Activated CD4-positive, alpha-beta T cell treated with anti-CD3 and anti-CD28 coated beads for 36 hours (primary cell): Measurements from ENCODE around the gene SPATA31D4. TPM values are rescaled to one million over a fixed set of nuclear protein-coding genes. Genes with fewer than 3 reads are reported as not detected.

Experiments
- ATAC-seq: fragments of 200-7000 bp; cut with Tn5 transposase; one replicate; pipeline ENCODE4 v1.10.0; 2021; ENCODE audit warnings: mild to moderate bottlenecking, moderate library complexity
- CTCF ChIA-PET: fragments of 350-600 bp; sonication (Branson Sonifier 250); formaldehyde crosslinking; loops from one replicate; lab custom pipeline; 2021; ENCODE audit warnings: antibody characterized with exemption; lab: Charles Lee
- POLR2A ChIA-PET: fragments of 350-600 bp; sonication (Branson Sonifier 250); formaldehyde crosslinking; loops from one replicate; lab custom pipeline; 2021; ENCODE audit warnings: antibody characterized with exemption, inconsistent platforms; lab: Charles Lee
- DNase-seq: peaks from one replicate; pipeline ENCODE4 v3.0.0-alpha.2; 2020
- H3K27ac Mint-ChIP-seq: one replicate; pipeline ENCODE4 v1.8.0; 2021; ENCODE audit warnings: mixed read lengths
- H3K27me3 Mint-ChIP-seq: one replicate; pipeline ENCODE4 v1.8.0; 2021; ENCODE audit warnings: mixed read lengths
- H3K36me3 Mint-ChIP-seq: one replicate; pipeline ENCODE4 v1.8.0; 2021; ENCODE audit warnings: low read depth, mixed read lengths
- H3K4me1 Mint-ChIP-seq: one replicate; pipeline ENCODE4 v1.8.0; 2021; ENCODE audit warnings: mixed read lengths
- H3K4me3 Mint-ChIP-seq: one replicate; pipeline ENCODE4 v1.8.0; 2021; ENCODE audit warnings: mild to moderate bottlenecking, moderate library complexity, mixed read lengths
- H3K9me3 Mint-ChIP-seq: one replicate; pipeline ENCODE4 v1.8.0; 2021; ENCODE audit warnings: low read depth, mixed read lengths
- intact Hi-C, 2 experiments: fragments of 100-400 bp; cut with DNase I in 1 of 2; cut with micrococcal nuclease in 1 of 2; formaldehyde crosslinking; loops; one replicate each; pipeline versions ENCODE4 v1.14.2 to v1.15.1; 2022 to 2024; cut with DNase I, micrococcal nuclease
- total RNA-seq, 2 experiments: library from RNA; stranded (reverse); gene quantifications; one replicate each; pipeline ENCODE4 v1.2.3, GENCODE V29; 2021

The SPATA31D4 gene
- total RNA-seq, 2 experiments from 2014 or later = not detected

DNA sequence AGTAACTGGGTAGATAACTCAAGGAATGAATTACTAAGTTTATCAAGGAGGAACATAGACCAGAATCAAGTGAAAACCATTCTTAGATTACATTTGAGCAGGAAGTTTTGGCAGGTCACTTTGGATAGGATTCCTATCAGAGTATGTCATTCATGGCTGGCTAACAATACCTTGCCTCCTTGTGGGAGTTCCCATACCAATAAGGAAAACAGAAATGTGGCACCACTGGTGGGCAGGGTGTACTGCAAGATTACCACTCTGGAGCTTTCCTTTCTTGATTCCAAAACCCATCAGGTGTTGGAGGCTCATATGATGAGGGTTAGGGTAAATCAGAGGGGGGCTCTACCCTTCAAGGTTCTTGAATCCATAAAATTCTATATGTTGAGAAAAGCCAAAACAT is 41.7 kb downstream of the SPATA31D4 start:
- intact Hi-C loops = no loop called here
- no peak overlapping the region for H3K27ac Mint-ChIP-seq
- CTCF ChIA-PET = interaction anchor here (0.6 kb wide), 1 partner anchor 1574 kb away, joined by 3 read pairs; no protein-coding TSS in a partner anchor
- no peak overlapping the region for H3K4me3 Mint-ChIP-seq
- H3K27me3 Mint-ChIP-seq = no peaks in the 10 kb centered on the region
- H3K9me3 Mint-ChIP-seq = no peaks in the 10 kb centered on the region
- DNase-seq (no peak), ATAC-seq (no peak)
- H3K4me1 Mint-ChIP-seq = no peaks in the 10 kb centered on the region
- POLR2A ChIA-PET = no interaction called here
- no peaks in the 10 kb centered on the region for H3K36me3 Mint-ChIP-seq

DNA sequence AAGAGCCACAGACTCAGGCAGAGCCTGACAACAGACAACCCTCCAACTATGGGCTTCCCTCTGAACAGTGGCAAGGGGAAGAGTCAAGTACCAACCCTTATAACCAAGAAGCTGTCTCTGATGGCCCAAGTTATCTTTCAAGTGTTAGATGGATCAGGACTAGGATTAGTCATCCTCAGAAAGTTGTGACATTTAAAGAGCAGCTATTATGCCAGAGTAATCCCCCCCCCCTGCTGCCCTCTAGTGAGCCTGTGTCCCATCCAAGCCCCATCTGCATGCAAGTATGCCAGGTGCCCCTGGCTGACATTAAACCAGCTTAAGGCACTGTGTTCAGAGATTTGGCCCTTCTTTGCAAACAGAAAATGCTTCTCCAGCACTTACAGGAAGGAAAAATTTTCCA is 43.5 kb downstream of the SPATA31D4 start:
- H3K9me3 Mint-ChIP-seq = peaks cover 2% of the 10 kb centered on the region
- intact Hi-C loops = no loop called here
- H3K4me1 Mint-ChIP-seq = no peaks in the 10 kb centered on the region
- CTCF ChIA-PET = interaction anchor here (0.7 kb wide), 1 partner anchor 965 kb away, joined by 3 read pairs; no protein-coding TSS in a partner anchor
- no peaks in the 10 kb centered on the region for H3K36me3 Mint-ChIP-seq
- H3K27ac Mint-ChIP-seq = no peak overlapping the region
- no peak for ATAC-seq
- no peak overlapping the region for H3K4me3 Mint-ChIP-seq
- POLR2A ChIA-PET = no interaction called here
- no peaks in the 10 kb centered on the region for H3K27me3 Mint-ChIP-seq
- no peak for DNase-seq

DNA sequence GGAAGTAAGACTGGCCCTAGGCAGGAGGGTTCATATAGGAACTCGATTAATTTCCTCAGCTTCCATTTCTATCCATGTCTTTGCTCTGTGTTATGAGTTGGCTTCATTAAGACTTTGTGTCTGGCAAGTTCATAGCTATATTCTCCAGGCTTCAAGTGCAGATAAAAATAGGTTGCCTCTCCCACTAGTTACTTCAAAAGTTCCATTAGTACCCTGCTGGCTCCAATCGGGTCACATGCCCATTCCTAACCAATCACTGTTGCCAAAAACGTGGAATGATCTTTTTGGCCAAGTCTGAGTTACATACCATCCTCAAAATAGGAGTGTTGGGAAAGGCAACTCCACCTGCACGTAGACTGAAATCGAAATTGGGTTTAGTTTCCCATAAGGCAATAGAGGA is 46.5 kb downstream of the SPATA31D4 start:
- DNase-seq (no peak), ATAC-seq (no peak)
- no peaks in the 10 kb centered on the region for H3K27me3 Mint-ChIP-seq
- CTCF ChIA-PET = no interaction called here
- POLR2A ChIA-PET = no interaction called here
- H3K36me3 Mint-ChIP-seq = no peaks in the 10 kb centered on the region
- peaks cover 2% of the 10 kb centered on the region for H3K9me3 Mint-ChIP-seq
- intact Hi-C loops = no loop called here
- H3K4me1 Mint-ChIP-seq = no peaks in the 10 kb centered on the region
- H3K27ac Mint-ChIP-seq = no peak overlapping the region
- no peak overlapping the region for H3K4me3 Mint-ChIP-seq

DNA sequence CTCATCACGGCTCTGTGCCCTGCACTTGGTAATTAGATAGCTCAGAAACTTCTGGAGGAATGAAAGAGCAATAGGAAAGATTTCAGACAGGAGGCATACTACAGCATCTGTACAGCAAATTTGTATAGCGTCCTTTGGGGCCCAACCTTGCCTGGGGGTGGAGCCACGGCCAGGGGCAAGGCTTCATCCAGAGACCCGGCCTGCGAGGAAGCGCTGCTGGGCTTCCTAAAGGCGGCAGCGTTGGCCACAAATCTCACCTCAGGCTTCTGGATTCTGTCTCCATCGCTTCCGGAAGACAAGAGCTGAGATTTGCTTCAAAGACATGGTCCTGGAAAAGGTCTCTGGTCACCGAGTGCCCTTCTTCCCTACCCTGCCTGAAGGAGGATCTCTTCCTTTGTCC is 48.1 kb downstream of the SPATA31D4 start:
- Mint-ChIP-seq H3K36me3 (no peaks in the 10 kb centered on the region), H3K4me3 (no peak overlapping the region), H3K4me1 (no peaks in the 10 kb centered on the region), H3K9me3 (peaks cover 2% of the 10 kb centered on the region), H3K27ac (no peak overlapping the region), H3K27me3 (no peaks in the 10 kb centered on the region)
- ChIA-PET POLR2A (no interaction called here), CTCF (no interaction called here)
- ATAC-seq = no peak
- intact Hi-C loops = no loop called here
- no peak for DNase-seq

DNA sequence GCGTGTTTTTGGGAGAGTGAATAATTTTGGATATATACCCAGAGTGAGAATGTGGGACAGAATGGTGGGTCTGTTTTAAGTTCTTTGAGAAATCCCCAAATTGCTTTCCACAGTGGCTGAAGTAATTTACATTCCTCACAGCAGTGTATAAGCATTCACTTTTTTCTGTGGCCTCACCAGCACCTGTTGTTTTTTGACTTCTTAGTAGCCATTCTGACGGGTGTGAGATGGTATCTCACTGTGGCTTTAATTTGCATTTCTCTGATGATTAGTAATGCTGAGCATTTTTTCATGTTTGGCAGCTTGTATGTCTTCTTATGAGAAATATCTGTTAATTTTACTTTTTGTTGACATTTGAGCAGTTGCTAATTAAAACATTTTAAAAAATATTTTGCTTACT is 51.0 kb downstream of the SPATA31D4 start:
- peaks cover 2% of the 10 kb centered on the region for H3K27me3 Mint-ChIP-seq
- H3K4me1 Mint-ChIP-seq = no peaks in the 10 kb centered on the region
- intact Hi-C loops = no loop called here
- CTCF ChIA-PET = interaction anchor here (0.6 kb wide), 1 partner anchor 1570 kb away, joined by 3 read pairs; no protein-coding TSS in a partner anchor
- no peak for DNase-seq
- no peak overlapping the region for H3K4me3 Mint-ChIP-seq
- POLR2A ChIA-PET = no interaction called here
- H3K9me3 Mint-ChIP-seq = peaks cover 2% of the 10 kb centered on the region
- no peak overlapping the region for H3K27ac Mint-ChIP-seq
- no peaks in the 10 kb centered on the region for H3K36me3 Mint-ChIP-seq
- no peak for ATAC-seq

DNA sequence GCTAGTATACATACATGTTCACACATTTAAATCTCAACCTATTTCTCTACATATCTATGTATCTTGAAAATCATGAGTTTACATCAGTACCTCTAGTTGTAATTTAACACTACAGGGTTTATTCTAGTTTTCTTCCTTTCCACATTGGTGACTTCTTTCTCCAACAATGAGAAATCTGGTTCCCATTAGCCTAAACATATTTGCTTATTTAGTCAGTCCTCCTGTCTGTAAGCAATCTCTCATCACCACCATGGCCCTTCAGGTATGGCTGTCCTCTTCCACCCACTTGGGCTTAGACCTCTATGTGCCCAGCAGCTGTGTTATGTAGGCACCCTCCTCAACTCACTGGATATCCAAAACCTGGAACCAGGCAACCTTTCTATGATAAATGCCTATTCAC is 52.3 kb downstream of the SPATA31D4 start:
- CTCF ChIA-PET = no interaction called here

DNA sequence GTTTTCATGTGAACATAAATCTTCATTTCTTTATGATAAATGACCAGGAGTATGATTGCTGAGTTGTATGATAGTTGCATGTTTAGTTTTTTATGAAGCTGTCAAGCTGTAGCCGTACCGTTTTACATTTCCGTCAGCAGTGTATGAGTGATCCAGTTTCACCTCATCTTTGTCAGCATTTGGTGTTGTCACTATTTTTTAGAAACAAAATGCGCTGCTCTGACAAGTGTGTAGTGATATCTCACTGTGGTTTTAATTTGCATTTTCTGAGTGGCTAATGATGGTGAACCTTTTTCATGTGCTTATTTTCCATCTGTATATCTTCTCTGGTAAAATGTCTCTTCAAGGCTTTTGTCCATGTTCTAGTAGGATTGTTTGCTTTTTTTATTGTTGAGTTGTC is 53.7 kb downstream of the SPATA31D4 start:
- ChIA-PET POLR2A (no interaction called here), CTCF (no interaction called here)
- intact Hi-C loops = no loop called here
- Mint-ChIP-seq H3K4me3 (no peak overlapping the region), H3K27me3 (peaks cover 4% of the 10 kb centered on the region), H3K27ac (no peak overlapping the region), H3K4me1 (no peaks in the 10 kb centered on the region), H3K36me3 (no peaks in the 10 kb centered on the region), H3K9me3 (peaks cover 3% of the 10 kb centered on the region)
- no peak for ATAC-seq
- no peak for DNase-seq

More for the DNA sequence above, 52.3 kb downstream of the SPATA31D4 start:
- H3K4me3 Mint-ChIP-seq = no peak overlapping the region
- ATAC-seq = no peak
- intact Hi-C loops = no loop called here
- H3K4me1 Mint-ChIP-seq = no peaks in the 10 kb centered on the region
- H3K27me3 Mint-ChIP-seq = peaks cover 4% of the 10 kb centered on the region
- no peaks in the 10 kb centered on the region for H3K36me3 Mint-ChIP-seq
- POLR2A ChIA-PET = no interaction called here
- DNase-seq = no peak
- no peak overlapping the region for H3K27ac Mint-ChIP-seq
- peaks cover 2% of the 10 kb centered on the region for H3K9me3 Mint-ChIP-seq

Other genes starting within 250 kb of the SPATA31D4 start
- gene TLE1, start 238.9 kb upstream of the SPATA31D4 start, total RNA-seq = under 1 TPM; 0.07 to 0.23 TPM
- gene SPATA31D3, start 15.1 kb downstream of the SPATA31D4 start, total RNA-seq = not detected
- gene SPATA31D1, start 60.3 kb downstream of the SPATA31D4 start, total RNA-seq = not detected